CD4-positive, alpha-beta T cell treated with Interleukin-15 for 4 hours (primary cell): ENCODE data around the gene GIPC2.
"Not testable (repeated sequence)": the region's sequence is repeated elsewhere in the genome, so short reads cannot be mapped to it uniquely, and the experiment has no call there.

Source experiments
- DNase-seq: peaks from one replicate; pipeline ENCODE4 v3.0.0-alpha.2; 2020; ENCODE audit warnings: low spot score

GIPC2 gene

DNA sequence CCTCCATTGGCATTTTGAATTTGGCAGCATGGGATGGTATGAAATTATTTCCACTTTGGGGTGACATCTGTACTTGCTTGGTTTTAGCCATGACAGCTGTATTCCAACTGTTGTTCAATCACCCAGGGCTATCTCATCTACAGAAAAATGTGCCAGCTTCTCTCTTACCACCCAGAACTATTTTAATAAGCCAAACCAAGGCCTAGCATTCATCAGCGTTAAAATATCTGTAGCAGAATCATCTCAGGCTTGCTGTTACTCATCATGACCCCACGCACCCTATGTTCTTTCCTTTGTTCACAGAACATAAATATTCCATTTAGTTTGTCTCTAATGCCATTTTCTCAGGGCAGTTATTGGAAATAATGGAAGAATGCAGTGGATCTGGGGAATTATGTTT lies 49.8 kb downstream of the GIPC2 start:
- no peak for DNase-seq

DNA sequence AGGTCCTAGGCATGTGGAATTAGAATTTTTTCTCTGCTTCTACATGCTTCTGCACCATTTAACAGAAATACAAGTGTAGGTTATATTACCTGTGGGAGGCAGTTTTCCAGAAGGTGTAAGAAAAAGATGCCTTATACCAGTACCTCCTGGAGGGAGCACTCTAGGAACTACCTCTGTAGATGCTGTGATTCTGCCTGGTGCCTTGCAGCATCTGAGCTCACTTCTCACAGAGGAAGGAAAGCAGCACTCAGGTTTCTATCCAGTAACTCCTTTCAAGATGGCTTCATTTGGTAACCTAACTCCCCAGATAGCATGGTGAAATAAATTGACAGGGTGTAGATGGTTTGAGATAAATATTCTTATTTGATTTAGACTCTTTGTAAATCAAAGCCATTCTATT lies 50.3 kb downstream of the GIPC2 start:
- no peak for DNase-seq

DNA sequence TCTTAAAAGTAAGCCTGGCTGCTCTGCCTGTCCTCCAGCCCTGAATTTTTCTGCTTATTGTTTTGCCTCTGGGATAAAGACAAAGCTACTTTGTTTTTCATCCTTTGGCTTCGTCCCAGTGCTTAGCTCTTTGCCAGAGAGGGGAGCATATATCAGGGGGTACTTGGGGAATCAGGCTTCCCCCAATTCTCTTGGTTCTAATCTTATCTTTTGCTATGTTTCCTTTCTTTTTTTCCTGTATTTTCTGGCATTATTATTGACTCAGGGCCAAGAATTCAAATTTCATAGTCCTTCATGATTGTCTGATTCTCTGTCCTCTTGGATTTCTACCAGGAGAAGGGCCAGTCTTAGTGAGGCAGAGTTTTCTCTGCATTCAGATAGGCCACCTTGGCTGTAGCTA lies 51.2 kb downstream of the GIPC2 start:
- DNase-seq = no peak

DNA sequence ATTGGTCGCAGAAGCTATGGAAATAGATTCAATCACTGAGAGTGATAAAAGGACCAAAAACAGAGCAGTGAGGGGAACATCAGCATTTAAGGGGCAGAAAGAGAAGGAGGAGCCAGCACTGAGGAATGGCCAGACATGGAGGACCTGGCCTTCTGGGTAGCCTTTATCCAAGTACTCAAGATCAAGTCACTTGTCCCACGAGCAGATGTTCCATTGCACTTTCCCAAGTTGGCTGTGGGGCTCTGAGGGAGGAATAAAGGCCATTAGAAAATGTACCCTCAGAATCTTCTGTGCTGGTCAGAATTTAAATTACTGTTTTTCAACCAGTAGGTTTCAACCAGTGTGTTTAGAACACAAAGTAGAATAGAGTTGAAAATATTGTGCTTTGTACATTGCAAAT lies 55.3 kb downstream of the GIPC2 start:
- no peak for DNase-seq

DNA sequence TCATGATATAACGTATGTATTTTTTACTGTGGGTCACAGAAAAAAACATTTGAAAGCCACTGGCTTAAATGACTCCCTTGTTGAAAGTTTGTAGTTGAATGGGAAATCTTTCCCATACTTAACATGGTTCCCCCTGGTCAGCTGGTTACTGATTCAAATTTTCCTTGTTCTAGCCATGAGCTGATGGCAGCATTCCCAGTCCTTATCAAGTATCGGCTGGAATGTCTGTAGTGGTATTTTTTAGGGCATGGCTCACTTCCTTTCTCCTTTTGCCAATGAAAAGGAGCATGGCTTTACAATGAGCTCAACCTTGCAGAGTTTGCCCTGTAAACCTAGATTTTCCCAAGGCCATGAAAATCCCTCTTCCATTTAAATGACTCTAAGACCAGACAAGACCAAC lies 55.7 kb downstream of the GIPC2 start:
- no peak for DNase-seq

DNA sequence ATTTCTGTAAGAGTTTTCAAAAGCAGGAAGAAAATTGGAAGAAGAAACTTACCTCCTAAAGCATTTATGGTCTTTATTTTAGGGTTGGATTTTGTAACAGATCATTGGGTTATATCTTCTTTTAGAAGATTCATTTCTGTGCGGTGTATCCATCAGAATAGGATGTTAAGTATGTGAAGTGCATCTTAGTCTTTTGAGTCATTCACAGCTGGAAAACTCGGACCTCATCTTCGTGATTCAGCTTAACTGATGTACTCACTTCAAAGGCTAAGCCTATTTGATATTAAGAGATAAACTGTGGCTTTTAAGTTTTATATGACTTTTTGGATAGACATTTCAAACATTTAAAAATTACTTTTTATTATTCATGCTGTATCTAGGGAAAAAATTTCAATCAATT lies 56.3 kb downstream of the GIPC2 start:
- no peak for DNase-seq

DNA sequence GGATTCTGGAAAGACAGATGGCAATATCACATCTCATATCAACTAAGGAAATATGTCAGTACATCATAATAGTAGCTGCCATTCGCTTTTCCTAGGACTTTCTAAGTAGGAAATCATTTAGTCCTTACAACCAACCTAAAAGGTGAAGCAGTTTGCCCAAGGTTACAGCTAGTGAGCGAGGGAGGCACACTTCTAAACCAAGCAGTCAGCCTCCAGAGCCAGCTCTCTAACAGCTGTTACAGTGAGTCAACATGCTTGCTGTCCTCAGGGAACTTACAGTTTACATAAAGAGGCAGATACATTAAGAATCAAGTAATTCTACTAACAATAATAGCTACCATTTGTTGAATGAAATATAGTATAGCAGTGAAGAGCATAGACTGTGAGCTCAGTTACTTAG lies 57.1 kb downstream of the GIPC2 start:
- DNase-seq = no peak

DNA sequence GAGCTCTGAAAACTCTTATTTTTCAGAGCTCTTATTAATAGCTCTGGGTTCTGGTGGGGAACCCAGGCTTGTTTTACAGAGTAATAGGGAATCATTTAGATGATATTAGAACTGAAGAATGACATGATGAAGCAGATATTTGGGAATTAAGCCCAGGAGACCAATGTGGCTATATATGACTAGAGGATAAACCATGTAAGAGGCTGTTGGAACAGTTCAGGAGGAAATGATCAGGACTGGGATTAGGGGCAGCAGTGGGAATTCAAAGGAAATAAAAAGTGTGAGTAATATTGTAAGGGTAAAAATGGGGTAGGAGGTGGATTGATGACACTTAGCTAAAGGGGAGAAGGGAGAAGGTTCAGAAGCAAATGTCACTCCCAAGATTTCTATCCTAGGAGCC lies 58.6 kb downstream of the GIPC2 start:
- no peak for DNase-seq

DNA sequence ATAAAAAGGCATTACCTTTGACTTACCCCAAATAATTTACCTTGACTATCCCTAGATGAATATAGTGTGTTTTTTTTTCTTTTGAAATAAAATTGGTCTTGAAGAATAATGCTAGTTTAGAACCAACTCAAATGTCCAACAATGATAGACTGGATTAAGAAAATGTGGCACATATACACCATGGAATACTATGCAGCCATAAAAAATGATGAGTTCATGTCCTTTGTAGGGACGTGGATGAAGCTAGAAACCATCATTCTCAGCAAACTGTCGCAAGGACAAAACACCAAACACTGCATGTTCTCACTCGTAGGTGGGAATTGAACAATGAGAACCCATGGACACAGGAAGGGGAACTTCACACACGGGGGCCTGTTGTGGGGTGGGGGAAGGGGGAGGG lies 63.9 kb downstream of the GIPC2 start:
- not testable (repeated sequence) for DNase-seq

DNA sequence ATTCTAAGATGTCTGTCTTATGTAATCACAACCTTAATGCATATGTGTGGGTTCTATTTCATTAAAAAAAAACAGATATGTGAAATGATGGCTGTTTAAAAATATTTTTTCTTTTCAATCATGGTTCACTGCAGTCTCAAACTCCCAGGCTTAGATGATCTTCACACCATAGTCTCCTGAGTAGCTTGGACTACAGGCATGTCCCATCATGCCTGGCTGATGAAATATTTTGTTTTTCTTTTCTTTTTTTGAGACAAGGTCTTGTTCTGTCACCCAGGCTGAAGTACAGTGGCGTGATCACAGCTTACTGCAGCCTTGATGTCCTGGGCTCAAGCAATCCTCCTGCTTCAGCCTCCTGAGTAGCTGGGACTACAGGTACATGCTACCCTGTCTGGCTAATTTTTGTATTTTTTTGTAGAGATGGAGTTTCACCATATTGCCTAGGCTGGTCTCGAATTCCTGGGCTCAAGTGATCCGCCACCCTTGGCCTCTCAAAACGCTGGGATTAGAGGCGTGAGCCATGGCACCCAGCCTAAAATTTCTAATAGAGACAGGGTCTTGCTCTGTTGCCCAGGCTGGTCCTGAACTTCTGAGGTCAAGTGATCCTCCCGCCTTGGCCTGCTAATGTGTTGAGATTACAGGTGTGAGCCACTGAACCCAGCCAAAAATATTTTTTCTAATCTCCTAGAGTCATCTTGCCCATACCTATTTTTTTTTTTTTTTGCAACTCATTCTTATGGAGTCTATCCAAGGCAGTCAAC lies 67.6 kb downstream of the GIPC2 start:
- no peak for DNase-seq

DNA sequence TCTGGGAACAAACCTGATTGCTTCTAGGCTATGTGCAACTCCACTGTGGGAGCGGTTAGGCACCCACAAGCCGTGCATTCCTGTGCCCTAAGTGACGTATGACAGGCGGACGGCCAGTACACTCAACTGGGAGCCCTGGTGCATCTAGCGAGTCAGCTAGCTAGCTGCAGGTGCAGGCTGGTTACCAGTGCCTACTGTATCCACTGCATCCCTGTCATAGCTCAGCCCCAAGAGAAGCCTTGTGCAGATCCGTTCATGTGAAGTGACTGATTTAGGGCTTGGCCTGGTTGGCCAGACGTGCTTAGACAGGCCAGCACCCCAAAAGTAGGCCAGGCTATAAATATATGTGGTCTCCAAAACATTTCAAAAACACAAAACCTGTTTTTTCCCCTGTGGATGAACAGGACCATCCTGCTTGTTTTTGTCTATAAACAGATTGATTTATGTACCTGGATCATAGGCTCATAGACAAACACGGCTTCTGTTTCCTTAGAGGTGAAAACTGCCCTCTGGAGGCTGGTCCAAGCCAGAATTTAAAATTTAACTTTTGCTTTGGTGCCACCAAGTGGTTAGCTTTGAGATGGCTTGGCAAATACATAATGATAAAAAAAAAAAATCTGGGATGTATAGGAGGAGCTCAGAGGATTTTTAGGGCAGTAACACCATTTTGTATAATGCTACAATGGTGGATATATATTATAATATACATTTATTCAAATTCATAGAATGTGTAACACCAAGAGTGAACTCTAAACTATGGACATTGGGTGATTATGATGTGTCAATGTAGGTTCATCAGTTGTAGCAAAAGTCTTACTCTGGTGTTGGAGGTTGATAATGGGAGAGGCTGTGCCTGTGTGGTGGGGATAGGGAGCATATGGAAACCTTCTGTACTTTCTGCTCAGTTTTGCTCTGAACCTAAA lies 68.5 kb downstream of the GIPC2 start:
- DNase-seq = peak; percentile 67

DNA sequence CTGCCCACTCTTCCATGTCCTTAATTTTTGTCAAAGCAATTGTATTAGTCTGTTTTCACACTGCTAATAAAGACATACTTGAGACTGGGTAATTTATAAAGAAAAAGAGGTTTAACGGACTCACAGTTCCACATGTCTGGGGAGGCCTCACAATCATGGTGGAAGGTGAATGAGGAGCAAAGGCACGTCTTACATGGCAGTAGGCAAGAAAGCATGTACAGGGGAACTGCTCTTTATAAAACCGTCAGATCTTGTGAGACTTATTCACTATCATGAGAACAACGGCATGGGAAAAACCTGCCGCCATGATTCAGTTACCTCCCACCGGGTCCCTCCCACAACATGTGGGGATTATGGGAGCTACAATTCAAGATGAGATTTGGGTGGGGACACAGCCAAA lies 74.7 kb downstream of the GIPC2 start:
- DNase-seq = not testable (repeated sequence)

DNA sequence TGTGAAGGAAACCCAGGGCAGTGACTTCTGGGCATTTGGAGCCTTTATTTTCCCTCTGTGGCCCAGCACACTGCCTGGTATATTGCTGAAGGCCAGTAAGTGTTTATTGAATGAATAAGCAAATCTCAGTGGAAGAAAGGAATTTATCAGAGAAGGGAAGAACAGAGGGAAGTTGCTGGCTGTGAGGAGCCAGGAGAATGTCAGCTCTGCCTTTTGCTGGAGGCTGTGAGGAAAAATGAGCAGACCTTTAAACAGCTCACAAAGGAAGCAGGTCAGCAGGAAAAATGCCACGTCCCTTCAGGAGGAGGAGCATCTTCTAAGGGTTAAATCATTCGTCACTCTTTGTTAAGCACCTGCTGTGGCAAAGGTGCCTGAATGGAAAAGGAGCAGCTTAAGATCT lies 75.9 kb downstream of the GIPC2 start:
- no peak for DNase-seq

DNA sequence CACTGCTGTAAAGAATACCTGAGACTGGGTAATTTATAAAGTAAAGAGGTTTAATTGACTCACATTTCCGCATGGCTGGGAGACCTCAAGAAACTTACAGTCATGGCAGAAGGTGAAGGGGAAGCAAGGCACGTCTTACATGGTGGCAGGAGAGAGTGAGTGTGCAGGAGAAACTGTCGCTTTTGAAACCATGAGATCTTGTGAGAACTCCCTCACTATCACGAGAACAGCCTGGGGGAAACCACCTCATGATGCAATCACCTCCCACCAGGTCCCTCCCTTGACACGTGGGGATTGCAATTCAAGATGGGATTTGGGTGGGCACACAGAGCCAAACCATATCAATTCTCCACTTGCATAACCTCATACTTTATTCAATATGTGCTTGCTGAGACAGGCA lies 76.6 kb downstream of the GIPC2 start:
- DNase-seq = no peak

DNA sequence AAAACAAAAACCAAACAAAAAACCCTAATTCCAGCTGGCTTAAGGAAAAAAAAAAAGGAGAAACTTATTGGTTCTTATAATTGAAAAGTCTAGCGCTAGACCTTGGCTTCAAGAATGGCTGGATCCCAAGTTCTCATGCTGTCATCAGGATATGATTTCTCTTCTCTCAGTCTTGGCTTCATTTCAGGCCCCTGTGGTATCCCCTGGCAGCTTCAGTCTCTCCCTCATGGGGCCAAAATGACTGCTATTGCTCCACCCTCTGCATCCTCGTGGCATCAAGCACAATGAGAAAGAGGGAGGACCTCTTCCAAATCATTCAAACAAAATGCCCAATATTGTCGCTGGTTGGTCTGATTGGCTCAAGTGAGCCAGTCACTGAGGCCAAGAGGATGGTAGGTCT lies 80.7 kb downstream of the GIPC2 start:
- no peak for DNase-seq

DNA sequence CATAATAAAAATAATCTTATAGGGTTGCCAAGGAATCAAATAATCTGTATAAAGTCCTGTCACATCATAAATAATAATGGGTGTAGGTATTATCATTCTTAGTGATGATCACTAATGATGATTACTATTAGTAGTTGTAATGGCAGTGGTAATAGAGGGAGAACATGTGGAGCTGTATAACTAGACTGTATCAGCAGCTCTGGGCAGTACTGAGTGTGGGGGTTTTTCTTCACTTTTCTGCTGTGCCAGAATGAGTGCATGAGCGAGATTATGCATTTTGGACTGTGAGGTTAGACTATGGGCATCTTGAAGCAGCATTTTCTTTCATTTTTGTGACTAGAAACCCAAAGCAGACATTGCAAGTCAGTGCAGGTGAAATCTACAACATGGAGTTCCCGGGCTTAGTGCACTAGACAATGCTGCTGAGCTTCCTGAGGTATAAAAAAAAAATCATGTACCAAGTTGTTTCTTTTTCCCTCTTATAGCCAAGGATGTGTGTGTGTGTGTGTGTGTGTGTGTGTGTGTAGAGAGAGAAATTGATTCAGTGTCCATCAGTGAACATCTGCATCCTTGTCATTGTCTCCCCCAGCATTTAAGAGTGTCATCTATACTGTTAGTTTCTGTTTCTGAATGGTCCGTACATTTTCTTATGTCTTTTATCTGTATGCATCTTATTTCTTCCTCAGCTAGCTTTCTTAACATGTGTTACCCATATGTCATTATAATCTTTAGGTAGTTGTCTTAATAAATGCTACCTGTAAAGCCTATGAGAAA lies 86.6 kb downstream of the GIPC2 start:
- DNase-seq = no peak

DNA sequence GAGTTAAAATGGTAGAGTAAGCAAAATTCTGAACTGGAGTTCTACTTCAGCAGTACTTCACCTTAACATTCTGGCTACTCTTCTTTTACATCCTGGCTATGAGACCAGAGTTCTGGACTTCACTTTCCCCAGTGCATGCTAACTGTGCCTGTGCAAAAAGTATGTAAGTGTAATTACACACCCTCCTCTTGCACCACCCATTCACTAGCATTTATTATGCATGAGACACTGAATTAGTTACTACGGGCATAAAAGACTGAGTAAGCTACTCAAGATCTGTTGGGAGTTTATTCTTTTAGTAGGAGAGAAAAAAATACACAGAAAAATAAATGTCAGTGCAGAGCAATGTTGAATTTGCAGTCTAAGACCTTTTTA lies 87.2 kb downstream of the GIPC2 start:
- no peak for DNase-seq

DNA sequence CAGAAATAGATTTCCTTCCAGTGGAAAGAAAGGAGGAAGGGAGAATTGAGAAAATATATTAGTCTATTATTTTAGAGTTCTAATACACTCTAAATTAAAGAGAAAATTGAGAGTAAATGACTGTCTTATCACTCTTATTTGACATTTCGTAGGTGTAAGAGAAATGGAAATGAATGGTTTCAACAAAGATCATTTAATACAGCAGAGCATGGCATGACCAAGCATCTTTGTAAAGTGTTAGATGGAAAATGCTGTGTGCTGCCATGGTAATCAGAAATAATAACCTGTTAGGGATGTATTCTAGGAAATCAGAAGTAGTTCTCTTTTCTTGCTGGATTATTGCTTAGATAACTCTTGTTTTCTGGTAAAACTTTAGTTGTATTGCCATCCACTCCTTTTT lies 90.9 kb downstream of the GIPC2 start:
- no peak for DNase-seq

DNA sequence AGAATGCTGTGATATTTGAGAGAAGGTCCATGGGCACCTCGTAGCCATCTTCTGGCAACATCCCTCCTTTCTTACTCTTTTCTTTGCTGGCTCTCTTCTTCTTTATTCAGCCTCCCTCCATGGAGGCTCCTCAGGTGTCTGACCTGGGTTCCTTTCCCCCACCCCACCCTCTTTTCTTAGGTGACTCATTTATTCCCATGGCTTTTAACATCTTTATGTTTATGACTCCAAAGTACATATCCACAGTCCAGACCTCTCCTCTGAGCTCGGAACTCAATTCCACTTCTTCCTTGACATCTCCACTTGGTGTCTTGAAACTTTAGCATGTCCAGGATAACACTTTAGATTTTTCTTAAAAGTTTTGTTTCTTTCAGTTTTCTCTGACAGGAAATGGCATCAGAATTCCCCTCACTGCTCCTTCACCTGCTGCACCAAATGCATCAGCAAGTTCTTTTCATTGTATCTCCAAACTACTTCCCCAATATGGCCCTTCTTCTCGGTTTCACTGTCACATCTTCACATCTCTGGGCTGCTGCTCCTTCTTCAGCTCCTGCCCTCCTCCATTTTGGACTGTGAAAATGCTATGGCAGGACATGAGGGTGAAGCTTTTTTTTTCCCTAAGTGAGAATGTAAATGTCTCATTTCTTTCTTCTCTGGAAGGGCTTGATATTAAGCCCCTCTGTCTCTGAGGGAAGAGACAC lies 95.9 kb downstream of the GIPC2 start:
- DNase-seq = no peak

DNA sequence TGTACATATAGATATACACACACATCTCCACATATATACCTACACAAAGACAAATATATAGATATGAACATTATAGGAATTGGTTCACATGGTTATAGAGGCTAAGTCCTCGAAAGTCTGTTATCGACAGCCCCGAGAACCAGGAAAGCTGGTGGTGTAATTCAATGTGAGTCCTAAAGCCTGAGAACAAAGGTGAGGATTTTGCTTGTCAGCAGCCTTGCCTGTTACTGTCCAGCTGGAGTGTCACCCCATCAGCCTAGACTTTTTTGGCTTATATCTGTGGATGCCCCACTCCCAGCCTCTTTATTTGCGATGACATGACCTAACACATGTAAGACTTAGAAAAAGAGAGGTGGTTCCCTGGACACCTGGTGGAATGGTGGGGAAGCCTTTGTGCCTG lies 97.0 kb downstream of the GIPC2 start:
- DNase-seq = no peak

DNA sequence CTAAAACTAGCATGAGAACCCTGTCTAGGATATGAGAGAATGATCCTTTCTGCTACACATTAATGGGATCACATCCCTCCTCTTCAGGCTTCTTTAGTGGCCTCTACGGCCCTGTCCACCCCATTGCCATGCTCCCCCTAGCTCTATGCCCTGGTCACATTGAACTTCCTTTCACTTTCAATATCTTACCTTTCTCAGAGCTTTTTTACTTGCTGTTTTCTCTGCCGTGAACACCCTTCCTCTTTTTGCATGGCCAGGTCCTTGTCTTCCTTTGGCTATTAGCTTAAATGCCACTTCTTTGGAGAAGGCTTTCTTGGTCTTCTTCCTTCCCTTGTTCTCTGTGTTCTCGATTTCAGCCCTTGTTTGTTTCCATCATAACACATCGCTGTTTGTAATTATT lies 97.4 kb downstream of the GIPC2 start:
- DNase-seq = peak; percentile 26

DNA sequence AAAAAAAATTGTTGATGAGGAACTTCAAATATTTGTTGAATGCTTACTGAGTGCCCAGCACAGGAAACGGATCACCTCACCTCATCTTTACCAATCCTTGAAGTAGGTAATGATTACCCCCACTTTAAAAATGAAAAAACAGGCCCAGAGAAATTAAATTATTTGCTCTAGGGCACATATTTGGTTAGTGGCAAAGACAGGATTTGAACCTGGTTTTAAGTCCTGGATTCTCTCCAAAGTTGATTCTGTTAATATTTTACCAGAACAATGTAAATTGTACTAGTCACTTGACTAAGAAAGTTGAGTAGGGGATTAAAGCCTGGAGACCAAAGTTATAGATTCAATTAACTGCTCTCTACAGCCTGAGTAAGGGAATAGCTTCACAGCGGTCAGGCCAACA lies 97.9 kb downstream of the GIPC2 start:
- DNase-seq = no peak
